HTERT RPE-1 (cell line): ENCODE data around the gene SPAG16.

ENCODE experiments used
- in situ Hi-C: fragments of 300-500 bp; cut with MboI; formaldehyde crosslinking; loops from 4 replicates; pipeline ENCODE4 v1.14.3; 2020; ENCODE audit warnings: low sequenced_read_pairs

Gene SPAG16

GRCh38 chr2:213284105-213285090 is at the start of gene SPAG16:
TSS of gene SPAG16 (plus strand) at chr2:213284464.
- in situ Hi-C loops = no loop called here

GRCh38 chr2:213234641-213235040 is 49.6 kb upstream of the SPAG16 start:
- in situ Hi-C loops = no loop called here

GRCh38 chr2:213235741-213236140 is 48.5 kb upstream of the SPAG16 start:
- in situ Hi-C loops = no loop called here

GRCh38 chr2:213237251-213237650 is 47.0 kb upstream of the SPAG16 start:
- in situ Hi-C loops = no loop called here

GRCh38 chr2:213237787-213238186 is 46.5 kb upstream of the SPAG16 start:
- in situ Hi-C loops = no loop called here

DNA sequence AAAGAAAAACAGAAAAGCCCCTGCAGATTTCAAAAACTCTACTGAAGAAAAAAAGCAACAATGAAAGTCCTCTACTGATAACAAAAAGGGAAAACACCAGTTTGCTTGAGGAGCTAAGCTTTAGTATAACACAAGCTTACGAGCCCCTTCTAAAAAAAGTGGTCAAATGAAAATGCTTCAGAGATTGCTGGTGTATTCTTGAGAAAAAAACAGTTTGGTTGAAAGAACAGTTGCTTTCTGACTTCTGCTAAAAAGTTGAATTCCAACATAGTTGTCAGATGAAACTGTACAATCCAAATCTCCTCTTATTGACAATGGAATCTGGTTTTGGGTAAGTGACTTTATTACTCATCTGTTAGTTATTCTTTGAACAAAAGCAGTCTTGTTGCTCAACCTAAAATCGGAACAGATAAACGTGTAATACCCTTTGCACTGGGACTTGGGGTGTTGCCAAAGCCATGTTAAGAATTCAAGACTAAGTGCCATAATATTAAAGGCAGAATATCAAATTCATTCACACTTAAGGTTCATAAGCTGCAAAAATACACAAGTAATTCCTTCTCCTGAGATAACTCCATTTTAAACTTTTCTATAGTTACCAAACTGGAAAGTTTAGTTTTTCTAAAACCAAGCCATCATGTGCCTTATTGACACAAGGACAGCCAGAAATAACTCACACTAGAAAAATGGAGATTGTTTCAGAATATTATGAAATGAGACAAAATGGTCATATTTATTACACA is 45.3 kb upstream of the SPAG16 start:
- in situ Hi-C loops = no loop called here

GRCh38 chr2:213241817-213242216 is 42.4 kb upstream of the SPAG16 start:
- in situ Hi-C loops = no loop called here

GRCh38 chr2:213242653-213243052 is 41.6 kb upstream of the SPAG16 start:
- in situ Hi-C loops = no loop called here

DNA sequence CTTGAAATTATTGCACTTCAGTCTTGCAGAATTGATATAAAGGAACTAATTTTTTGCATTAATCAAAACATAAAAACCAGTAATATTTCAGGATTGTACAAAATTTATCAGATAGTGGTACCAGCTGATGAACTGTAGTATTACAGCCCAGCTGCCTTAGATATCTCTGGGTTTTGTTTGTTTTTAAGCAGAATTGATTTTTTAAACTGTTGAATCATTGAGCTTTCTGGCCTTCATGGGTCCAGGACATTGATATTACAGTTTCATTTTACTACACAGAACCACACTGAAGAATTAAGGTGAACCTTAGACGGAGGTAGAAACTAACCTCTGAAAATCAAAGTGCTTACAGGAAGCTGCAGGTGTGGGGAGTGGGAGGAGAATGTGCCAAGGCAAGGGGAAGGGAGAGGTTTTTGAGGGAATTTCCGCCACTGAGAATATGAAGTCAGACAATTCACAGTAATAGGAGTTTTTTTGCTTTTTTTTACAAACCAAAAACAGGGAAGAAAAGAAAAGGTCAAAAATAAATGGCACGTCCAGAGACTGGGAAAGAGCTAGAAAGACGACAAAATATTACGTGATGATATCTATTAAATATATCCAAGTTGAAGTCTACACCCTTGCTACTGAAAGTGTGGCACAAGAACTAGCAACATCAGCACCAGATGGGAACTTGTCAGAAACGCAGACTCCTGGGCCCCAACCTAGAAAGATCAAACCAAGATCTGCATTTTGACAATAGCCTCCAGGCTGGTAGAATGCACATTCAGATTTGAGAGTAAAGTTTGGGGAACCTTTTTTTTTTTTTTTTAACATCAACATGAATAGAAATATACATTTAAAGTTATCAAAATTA is 40.8 kb upstream of the SPAG16 start:
- in situ Hi-C loops = no loop called here

DNA sequence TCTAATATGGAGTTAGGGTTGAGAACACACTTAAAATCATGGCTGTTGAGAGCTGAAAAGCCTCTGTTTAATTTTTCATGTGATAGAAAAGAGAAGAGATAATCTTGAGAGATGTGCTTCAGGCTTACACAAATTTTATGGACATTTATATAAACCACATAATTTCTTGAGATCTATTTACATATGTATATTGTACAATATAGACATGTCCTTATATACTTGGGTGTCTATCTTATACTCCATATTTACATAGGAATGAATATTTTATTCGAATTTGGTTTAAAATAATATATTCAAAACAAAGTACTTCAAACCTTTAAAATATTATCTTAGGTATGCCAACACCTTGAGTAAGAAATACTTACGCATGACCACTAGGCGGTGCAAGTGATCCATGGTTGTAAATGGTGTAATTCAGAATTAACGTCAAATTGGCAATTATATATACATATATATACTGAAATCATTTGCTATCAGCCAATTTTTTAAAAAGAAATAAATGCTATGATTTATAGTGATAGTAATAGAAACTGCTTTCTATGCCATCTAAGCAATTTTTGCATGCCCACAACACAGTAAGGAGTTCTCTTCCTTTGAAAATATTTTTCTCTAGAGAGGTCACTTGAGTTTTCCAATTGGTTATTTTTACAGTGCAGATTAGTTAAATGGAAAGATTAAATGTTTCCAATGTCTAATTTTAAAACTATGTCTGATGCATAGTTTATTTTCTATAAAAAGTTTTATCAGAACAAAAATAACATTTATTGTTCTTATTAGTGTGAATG is 37.6 kb upstream of the SPAG16 start:
- in situ Hi-C loops = no loop called here

DNA sequence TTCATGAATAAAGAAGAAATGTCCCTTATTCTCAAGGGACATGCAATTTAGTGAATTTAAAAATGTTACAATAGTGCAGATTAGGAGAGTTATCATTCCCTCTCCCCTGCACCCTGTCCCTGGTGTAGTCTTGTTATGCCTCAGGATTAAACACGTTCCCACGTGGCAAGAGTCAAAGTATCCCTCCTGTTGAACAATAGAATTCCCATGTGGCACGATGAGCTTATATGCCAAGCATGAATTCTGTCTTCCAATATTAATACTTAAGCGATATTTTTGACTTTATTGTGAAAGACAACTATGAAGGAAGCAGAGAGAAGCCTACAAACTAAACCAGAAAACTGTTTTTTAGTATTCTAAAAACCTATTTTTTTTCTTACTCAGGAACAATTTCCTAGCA is 36.7 kb upstream of the SPAG16 start:
- in situ Hi-C loops = no loop called here

DNA sequence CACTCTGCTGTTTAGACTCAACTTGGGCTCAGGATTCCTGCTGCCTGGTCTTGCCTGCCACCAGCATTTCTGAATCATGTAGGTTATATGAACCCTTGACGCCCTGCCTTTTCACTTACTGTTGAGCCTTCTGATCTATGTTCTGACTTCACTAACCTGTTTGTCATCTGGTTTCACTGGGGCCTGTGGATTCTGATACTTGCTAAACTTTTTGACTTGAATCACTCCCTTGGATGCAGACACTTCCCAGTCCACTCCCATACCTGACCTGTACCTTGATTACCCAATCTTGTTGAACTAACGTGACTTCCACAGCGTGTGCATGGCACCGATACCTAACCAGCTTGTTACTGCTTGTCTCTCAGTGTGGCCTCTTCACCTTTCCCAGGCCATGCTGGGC is 35.6 kb upstream of the SPAG16 start:
- in situ Hi-C loops = no loop called here

GRCh38 chr2:213249502-213249901 is 34.8 kb upstream of the SPAG16 start:
- in situ Hi-C loops = no loop called here

DNA sequence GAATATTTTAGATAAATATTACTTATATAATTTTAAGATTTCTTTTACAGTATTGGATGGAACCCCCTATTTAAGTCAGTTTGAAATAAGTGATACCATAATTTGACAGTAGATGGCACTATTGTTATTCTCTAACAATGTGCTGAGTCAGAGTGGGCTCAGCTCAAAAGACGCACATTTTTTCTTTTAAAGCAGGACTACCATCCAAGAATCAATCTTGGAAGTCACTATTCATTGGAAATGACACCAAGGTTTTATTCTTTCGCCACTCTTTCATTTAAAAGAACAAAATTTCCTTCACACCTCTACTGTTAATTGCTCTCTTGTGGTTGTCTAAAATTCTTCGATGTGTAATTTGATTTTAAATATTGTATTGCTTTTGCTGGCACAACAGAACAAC is 32.6 kb upstream of the SPAG16 start:
- in situ Hi-C loops = no loop called here

DNA sequence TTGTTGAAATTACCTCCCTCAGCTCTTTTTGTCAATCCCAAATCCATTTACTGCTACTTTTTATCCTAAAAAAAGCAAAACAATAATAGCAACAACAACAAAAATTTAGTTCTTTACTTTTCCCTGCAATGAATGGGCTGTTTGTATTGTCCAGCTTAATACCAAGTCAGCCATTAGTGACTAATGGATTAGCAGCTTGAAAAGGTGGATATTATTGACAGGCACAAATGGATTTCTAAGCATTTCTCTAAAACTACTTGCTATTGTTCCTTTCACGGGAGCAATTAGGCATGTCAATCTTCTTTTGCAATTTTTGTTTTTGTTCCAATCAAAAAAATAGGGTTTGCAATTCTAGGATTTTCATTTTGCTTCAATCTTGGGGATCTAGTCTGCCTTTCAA is 32.1 kb upstream of the SPAG16 start:
- in situ Hi-C loops = no loop called here

GRCh38 chr2:213253162-213253561 is 31.1 kb upstream of the SPAG16 start:
- in situ Hi-C loops = no loop called here

DNA sequence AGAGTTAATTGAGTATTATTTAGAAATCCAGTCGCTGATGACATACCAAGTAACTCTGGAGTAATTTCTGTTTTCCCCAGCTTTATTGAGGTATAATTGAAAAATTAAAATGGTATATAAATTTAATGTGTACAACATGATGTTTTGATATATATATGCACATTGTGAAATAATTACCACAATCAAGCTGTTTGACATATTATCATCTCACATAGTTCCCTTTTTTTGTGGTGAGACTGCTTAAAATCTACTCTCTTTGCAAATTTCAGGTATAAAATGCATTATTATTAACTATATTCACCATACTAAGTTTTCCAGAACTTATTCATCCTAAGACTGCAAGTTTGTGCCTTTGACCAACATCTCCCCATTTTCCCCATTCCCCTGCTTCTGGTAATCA is 25.0 kb upstream of the SPAG16 start:
- in situ Hi-C loops = no loop called here

DNA sequence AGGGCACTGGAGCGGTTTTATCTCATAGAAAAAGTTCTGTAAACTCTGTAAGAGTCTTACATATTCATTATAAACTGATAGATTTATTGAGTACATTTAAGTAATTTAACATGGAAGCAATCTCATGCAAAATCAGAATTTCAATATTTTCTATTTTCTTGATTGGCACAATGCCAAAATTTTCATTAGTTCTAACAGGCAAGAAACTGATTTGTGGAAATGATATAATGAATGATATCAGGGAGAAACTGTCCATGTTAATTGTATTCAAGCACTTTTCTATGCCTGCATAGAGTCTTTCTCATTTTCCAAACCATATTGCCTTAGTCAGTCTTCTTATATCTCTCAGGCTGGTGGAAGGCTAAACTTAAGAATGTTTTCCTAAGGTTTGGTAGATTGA is 23.0 kb upstream of the SPAG16 start:
- in situ Hi-C loops = no loop called here

DNA sequence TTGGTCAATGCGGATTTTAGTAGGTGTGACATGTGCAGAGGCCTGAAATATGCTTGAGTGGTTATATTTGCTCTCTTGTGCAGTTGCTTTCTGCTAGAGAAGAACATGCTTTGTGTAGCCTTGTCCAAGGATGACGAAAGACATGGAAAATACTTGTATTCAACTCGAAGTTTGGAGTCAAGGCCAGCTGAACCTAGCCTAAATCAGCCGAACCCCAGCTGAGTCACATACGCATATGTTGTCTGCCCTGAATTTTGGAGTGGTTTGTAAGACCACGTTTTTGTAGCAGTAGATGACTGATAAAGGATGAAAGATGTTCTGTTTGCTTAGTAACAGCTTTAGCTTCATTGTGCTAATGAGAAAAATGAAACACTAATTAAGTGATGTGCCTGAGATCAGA is 22.5 kb upstream of the SPAG16 start:
- in situ Hi-C loops = no loop called here

GRCh38 chr2:213265679-213266078 is 18.6 kb upstream of the SPAG16 start:
- in situ Hi-C loops = no loop called here
